ENCODE data around the gene DAPK1.

Gene DAPK1

GRCh38 chr9:87699835-87700234, 202.2 kb downstream of the DAPK1 start:
- DNase-seq = no peak

GRCh38 chr9:87701491-87701890, 203.8 kb downstream of the DAPK1 start:
- no peak for DNase-seq

- DNase-seq = no peak
Observed at GRCh38 chr9:87701931-87702421, 204.3 kb downstream of the DAPK1 start.

- no peak for DNase-seq
Observed at GRCh38 chr9:87702921-87703320, 205.3 kb downstream of the DAPK1 start.

GRCh38 chr9:87703636-87704276, 206.1 kb downstream of the DAPK1 start:
- DNase-seq = no peak

- DNase-seq = no peak
Observed at GRCh38 chr9:87704342-87704741, 206.7 kb downstream of the DAPK1 start.

GRCh38 chr9:87706066-87706739, 208.5 kb downstream of the DAPK1 start:
- no peak for DNase-seq

GRCh38 chr9:87707805-87708506, 210.3 kb downstream of the DAPK1 start:
- DNase-seq = no peak

- DNase-seq = no peak
Observed at GRCh38 chr9:87708546-87708945, 210.9 kb downstream of the DAPK1 start.

GRCh38 chr9:87708986-87709728, 211.5 kb downstream of the DAPK1 start:
- no peak for DNase-seq

GRCh38 chr9:87710443-87710842, 212.8 kb downstream of the DAPK1 start:
- no peak for DNase-seq

- no peak for DNase-seq
Observed at GRCh38 chr9:87711857-87712800, 214.5 kb downstream of the DAPK1 start.

- DNase-seq = no peak
Observed at GRCh38 chr9:87712801-87713277, 215.2 kb downstream of the DAPK1 start.

GRCh38 chr9:87713278-87713987, 215.8 kb downstream of the DAPK1 start:
- no peak for DNase-seq

GRCh38 chr9:87713988-87714330, 216.3 kb downstream of the DAPK1 start:
- no peak for DNase-seq

- DNase-seq = no peak
Observed at GRCh38 chr9:87714819-87715218, 217.2 kb downstream of the DAPK1 start.

- DNase-seq = no peak
Observed at GRCh38 chr9:87716141-87716540, 218.5 kb downstream of the DAPK1 start.

GRCh38 chr9:87717456-87717855, 219.8 kb downstream of the DAPK1 start:
- no peak for DNase-seq

- DNase-seq = no peak
Observed at GRCh38 chr9:87718231-87718630, 220.6 kb downstream of the DAPK1 start.

GRCh38 chr9:87718852-87719612, 221.4 kb downstream of the DAPK1 start:
- DNase-seq = no peak

All from effector CD4-positive, alpha-beta T cell (primary cell).